GM19193 (cell line): Measurements from ENCODE around the gene SLC17A7.

ENCODE experiments used
- POLR2A ChIP-seq: IDR thresholded peaks from 4 replicates; pipeline ENCODE4 v1.6.1; 2011; ENCODE audit not compliant: insufficient read depth, insufficient read length; ENCODE audit errors: extremely low read depth

SLC17A7 gene

DNA sequence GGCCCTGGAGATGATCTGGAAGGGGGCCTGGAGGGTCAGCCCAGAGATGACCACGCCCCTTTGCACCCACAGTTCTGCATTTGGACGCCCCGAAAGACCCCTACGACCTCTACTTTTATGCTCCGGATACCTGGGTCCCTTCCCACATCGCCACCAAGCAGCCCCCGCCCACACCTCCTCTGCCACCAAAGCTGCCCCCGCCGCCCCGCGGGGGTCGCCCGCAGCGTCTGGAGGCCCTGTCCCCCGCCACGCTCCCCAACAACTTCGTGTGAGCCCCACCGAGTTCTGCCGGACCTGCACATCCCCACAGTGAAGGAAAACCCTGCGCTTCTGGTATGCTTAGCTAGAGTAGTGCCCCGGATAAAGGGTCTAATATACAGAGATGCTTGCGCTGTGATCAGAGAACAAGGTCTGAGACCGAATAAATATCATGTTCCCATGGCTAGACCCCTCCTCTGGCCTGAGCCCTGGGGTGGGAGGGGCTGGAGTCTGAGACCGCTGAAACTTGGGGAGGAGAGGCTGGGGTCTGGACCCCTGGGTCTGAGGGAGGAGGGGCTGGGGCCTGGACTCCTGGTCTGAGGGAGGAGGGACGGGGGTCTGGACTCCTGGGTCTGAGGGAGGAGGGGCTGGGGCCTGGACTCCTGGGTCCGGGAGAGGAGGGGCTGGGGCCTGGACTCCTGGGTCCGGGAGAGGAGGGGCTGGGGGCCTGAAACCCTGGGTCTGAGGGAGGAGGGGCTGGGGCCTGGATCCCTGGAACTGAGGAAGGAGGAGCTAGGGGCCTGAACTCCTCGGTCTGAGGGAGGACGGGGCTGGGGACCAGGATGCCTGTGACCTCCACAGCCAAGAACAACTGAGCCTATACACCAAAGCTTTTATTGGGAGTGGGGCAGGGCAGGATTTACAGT is 12.5 kb downstream of the SLC17A7 start:
- TF ChIP-seq POLR2A, result no peak

DNA sequence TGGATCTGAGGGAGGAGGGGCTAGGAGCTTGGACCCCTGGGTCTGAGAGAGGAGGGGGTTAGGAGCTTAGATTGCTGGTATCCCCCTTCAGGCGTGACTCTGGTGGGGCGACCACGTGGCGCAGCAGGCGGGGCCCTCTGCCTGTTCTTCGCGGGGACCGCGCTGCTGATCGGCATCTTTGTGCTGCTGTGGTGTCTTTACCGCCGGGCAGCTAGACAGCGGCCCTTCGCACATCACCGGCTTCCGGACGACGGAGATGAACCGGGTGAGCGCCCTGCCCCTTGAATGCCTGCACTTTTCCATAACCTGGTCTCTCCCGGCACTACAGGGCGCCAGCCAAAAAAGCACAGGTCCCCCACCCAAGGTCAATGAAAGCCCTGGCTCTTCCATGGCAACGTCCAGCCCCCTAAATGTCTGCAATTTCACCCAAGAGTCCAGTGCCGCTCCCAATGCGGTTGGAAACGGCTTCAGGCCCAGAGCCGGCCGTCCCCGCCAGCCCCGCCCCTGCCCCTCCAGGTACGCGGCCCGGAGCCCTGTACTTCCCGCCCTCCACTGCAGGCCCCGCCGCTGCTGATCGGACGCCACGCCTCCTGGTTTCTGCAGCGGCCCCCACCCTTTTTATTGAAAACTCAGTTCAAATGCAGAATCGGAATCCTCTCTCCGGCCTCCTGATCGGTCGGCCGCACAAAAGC is 13.3 kb downstream of the SLC17A7 start:
- TF ChIP-seq POLR2A, result no peak

DNA sequence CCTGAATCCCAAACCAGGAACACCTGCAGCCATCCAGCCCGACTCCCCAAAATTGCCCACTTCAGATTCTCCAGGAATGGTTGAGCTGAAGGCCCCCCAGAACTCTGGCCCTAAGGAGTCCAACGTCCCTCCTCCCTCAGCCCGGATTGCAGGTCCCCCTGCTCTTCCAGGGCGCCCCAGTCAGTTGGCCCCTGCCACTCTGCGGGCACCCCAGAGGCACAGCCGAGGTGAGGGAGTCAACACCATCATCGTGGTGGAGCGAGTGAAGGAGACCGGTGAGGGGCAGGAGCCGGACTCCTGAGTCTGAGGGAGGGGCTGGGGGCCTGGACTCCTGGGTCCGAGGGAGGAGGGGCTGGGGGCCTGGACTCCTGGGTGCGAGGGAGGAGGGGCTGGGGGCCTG is 14.0 kb downstream of the SLC17A7 start:
- no peak for TF ChIP-seq POLR2A

DNA sequence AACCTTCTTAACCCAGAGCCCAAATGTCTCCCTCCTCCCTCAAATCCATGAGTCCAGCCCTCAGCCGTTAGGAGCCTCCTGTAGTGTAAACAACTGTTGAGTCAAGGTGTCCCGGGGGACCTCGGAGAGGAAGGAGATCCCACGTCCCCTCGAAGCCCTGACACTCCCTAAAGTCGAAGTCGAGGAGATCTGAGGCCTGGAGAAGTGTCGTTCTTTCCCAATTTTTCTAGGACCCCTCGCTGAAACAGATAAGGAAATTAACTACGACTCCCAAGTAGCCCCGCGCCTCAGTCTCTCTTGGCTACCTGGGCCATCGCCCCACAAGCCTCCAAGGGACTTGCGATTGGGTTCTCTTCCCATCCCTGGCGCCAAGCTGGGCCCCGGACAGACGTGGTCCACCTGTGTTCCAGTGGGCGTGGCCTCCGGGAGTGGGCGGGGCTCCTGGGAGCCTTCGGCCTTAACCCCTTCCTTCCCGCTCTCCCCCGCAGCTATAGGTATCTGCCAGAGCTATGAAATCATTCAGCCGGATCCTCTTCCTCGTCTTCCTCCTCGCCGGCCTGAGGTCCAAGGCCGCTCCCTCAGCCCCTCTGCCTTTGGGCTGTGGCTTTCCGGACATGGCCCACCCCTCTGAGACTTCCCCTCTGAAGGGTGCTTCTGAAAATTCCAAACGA is 15.3 kb downstream of the SLC17A7 start:
- TF ChIP-seq POLR2A, result no peak

DNA sequence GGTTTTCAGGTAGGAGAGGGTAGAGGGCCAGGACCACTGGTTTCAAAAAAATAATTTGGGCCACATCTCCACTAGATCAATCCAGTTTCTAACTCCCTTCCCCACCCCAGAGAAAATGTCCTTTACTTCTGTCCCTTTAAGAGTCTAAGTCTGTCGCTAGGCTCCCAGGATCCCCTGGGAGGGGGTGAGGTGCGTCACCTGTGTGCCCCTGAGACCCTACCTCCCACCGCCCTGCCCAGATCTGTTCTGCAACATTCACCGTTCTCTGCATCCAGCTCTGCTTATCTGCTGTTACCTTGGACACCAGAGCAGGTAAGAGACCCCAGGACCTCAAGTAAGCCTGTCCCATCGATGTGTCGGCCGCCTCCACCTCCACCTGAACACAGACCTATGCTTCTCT is 16.1 kb downstream of the SLC17A7 start, which contains the start of gene GFY:
Gene GFY, plus strand, starts transcription at position 211 of the 400 bp plus-strand sequence. CDS start 1,043 bp downstream, outside the sequence.
- no peak for TF ChIP-seq POLR2A

DNA sequence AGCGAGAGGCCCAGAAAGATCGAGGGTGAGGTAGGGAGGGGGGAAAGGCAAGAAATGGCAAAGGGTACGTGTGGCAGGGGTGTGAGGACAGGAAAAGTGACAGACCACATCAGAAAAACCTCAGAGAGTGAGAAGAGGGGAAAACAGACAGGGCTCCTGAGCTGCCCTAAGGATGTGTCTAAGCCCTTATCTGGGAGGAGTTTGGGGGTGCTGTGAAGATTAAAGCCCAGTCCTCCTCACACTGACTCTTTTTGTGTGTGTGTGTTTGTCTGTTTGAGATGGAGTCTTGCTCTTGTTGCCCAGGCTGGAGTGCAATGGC is 17.4 kb downstream of the SLC17A7 start:
- no peak for TF ChIP-seq POLR2A

DNA sequence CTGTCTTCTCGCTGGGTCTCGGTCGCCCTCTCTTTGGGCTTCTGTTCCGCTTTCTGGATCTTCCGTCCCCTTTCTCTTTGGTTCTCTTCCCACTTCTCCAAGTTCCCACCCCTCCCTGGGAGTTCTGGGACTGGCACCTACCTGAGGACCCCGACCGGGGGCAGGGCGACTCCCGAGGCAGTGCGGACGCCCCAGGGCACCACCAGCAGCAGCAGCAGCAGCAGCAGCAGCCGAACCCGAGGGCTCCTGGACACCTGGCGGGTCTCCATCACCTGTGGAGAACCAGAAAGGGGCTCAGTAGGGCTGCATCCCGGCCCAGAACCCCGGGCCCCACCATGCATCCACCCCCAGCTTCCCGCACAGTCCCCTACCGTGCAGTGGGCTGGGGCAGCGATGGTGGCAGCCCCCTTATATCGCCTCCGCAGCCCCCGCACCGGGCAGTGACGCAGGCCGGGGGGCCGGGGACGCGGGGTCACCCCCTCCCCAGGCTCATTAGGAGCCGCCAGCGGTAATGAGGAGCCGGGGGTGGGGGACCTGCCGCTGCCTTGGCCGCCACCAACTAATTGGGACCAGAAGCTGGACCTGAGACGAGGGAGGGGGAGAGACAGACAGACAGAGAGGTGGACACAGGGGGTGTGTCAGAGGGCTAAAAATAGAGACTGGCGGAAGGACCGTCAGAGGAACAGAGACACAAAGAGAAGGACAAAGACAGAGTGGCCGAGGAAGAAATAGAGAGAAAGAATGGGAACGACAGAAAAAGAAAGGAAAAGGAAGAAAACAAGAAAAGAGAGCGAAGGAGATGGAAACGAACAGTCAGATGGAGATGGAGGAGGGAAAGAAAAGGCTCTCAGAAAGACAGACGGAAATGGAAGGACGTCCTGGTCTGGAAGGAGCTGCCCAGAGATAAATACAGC is 18.0 kb downstream of the SLC17A7 start, which contains the start of gene PTH2:
Gene PTH2, minus strand, starts transcription at position 371 of the 914 bp plus-strand sequence. Its CDS starts 102 bp downstream, at position 269.
- TF ChIP-seq POLR2A, result no peak

DNA sequence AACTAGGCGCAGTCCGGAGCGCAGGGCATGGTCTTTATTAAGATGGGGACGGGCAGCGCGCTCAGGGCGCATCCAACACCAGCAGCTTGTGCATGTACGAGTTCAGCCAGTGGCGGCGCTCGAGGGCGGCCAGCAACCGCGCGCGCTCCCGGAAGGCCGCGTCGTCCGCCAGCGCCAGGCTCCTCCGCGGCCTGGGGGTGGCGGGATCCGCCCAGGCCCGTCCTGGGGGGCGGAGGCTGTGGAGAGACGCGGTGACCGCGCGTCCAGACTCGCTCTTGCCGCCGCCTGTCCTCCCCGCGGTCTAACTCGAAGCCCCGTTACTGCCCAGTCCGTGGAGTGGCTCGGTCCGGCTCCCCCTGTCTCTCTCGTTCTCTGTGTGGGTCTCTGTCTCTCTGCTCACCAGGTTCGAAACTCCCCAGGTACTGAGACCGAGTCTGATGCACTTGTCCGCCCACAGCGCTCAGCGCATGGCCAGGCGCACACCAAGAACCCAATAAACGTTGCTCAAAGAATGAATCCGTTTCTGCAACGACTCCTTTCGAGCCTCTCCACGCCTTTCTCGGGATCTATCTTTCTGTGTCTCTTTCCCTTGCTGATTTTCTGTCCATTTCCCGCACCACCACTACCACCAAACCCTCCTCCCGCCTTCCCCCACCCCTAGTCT is 18.8 kb downstream of the SLC17A7 start:
- no peak for TF ChIP-seq POLR2A

DNA sequence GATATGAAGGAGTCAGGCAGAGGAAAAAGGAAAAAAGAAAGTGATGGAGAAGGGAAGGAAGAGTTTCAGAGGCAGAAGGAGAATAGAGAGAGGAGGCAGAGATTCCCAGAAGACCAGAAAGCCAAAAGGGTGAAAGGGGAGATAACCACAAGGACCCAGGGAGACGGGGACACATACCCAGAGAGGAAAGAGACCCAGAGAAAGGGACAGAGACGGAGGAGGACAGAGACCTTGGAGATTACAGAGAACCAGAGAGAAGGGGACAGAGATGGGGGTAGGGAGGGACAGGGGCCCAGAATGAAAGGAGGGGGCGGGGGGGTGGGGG is 19.5 kb downstream of the SLC17A7 start:
- TF ChIP-seq POLR2A, result no peak

DNA sequence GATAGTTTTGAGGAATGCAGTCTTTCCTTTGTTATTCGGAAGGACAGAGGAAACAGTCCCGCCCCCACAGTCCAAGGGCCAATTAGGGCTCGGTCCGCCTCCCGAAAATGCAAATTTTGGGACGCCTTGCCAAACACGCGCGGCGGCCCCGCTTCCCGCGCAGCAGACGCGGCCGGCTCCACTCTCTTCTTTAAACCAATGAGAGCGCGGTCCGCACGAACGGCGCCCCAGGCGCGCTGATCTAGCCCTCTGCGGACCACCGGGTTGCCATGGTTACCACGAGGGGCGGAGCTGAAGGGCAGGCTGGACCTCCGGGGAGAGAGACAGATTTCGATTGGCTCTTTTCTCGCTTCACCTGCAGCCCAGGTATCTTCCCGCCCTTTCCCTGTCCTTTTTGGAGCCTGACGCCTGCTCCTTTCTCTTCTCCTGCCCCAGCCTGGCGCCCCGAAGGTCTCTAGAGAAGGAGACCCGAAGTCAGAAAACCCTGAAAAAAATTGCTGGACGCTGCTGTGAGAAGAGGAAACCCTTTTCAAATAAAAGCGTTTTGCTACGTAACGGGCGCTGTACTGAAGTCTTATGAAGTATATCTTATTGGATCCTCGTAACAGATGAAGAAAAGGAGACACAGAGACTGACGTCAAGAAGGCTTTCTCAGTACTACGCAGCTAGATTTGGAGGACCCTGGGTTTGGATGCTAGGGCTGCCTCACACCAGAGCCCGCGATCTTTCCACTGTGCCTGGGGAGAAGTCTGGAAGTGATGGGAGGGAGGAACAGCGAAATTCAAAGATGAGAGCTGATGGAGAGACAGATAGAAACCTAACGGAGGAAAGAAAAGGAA is 20.1 kb downstream of the SLC17A7 start:
- TF ChIP-seq POLR2A, result no peak

DNA sequence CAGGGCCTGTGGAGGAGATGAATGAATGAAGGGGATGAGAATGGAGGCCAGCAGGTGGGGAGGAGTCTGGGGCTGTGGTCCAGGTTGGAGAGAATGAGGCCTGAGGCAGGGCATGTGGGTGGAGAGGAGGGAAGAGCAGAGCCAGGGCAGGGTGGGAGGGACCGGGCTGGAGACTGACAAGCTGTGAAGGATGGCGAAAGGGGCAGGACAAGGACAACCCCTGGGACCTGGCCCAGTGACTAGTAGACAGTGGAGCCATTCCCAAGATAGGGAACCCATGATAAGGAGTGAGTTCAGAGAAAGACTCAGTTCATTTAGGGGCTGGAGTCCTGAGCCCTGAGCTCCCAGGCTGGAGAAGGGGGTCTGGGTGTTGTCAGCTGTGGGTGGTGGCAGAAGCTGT is 21.1 kb downstream of the SLC17A7 start:
- TF ChIP-seq POLR2A, result no peak

DNA sequence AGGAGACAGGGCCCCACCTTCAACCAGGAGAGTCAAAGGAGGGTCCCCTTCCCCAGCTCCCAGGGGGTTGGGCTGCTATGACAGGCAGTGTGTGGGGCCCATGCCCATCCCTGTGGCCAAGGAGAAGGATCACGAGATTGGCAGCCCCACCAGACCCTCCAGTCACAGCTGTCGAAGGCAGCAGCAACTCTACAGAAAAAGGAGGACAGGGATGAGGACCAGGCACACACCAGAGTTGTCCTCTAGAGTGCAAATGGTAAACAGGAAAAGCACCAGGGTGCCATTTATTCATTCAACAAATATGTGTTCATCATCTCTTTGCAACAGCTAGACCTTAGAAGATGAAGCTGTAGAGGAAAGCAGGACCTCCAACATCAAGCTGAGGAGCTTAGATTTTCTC is 22.2 kb downstream of the SLC17A7 start:
- no peak for TF ChIP-seq POLR2A

DNA sequence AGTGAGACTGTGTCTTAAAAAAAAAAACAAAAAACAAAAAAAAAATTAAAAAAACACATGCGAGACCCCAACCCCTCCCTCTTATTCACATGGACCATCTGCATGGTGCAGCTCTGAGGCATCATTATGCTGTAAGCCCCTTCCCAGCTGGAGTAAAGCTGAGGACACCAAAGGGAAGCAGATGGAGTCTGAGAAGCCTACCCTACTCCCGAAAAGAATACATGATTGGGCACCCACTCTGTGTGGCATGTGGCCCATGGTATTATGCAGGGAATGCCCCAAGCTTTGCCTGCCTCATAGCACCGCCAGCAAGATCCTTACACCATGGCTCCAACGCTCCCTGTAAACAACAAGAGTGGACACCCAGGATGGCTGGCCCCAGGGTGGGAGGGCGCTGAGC is 22.8 kb downstream of the SLC17A7 start:
- TF ChIP-seq POLR2A, result no peak
